NCI-H524 treated with DMSO at 0.1 percent for 48 hours (cell line): ENCODE results near the gene EHBP1.

Experiments
- DNase-seq: peaks from one replicate; lab custom pipeline; 2025; lab: John Stamatoyannopoulos, UW

EHBP1 gene

GRCh38 chr2:62705007-62705829 lies at the start of gene EHBP1:
Gene EHBP1 (plus strand): TSS chr2:62705713. CDS start chr2:62707192, 1,479 bp downstream.
- DNase-seq, result peak; percentile 95

GRCh38 chr2:62657783-62658182 lies 47.7 kb upstream of the EHBP1 start:
- no peak for DNase-seq

- no peak for DNase-seq
These were observed 46.6 kb upstream of the EHBP1 start for GRCh38 chr2:62658891-62659290.

- no peak for DNase-seq
These were observed 45.4 kb upstream of the EHBP1 start for GRCh38 chr2:62660087-62660486.

GRCh38 chr2:62660582-62661262 lies 44.8 kb upstream of the EHBP1 start:
- DNase-seq, result no peak

GRCh38 chr2:62661263-62661635 lies 44.3 kb upstream of the EHBP1 start:
- DNase-seq, result no peak

- no peak for DNase-seq
These were observed 43.4 kb upstream of the EHBP1 start for GRCh38 chr2:62662131-62662530.

GRCh38 chr2:62662554-62662953 lies 43.0 kb upstream of the EHBP1 start:
- no peak for DNase-seq

GRCh38 chr2:62663411-62663810 lies 42.1 kb upstream of the EHBP1 start:
- no peak for DNase-seq

- DNase-seq, result no peak
These were observed 41.4 kb upstream of the EHBP1 start for GRCh38 chr2:62663920-62664795.

GRCh38 chr2:62665446-62665845 lies 40.1 kb upstream of the EHBP1 start:
- no peak for DNase-seq

GRCh38 chr2:62669180-62669579 lies 36.3 kb upstream of the EHBP1 start:
- DNase-seq, result no peak

- DNase-seq, result no peak
These were observed 32.9 kb upstream of the EHBP1 start for GRCh38 chr2:62672601-62673000.

- no peak for DNase-seq
These were observed 30.5 kb upstream of the EHBP1 start for GRCh38 chr2:62675062-62675461.

GRCh38 chr2:62685256-62685655 lies 20.3 kb upstream of the EHBP1 start:
- no peak for DNase-seq

GRCh38 chr2:62686012-62686685 lies 19.4 kb upstream of the EHBP1 start:
- no peak for DNase-seq

- DNase-seq, result no peak
These were observed 17.9 kb upstream of the EHBP1 start for GRCh38 chr2:62687636-62688035.

- DNase-seq, result no peak
These were observed 16.7 kb upstream of the EHBP1 start for GRCh38 chr2:62688771-62689170.

- DNase-seq, result no peak
These were observed 14.3 kb upstream of the EHBP1 start for GRCh38 chr2:62691186-62691585.

- no peak for DNase-seq
These were observed 13.3 kb upstream of the EHBP1 start for GRCh38 chr2:62692225-62692624.

- DNase-seq, result no peak
These were observed 6.9 kb upstream of the EHBP1 start for GRCh38 chr2:62698653-62699052.

GRCh38 chr2:62704654-62705006 lies 883 bp upstream of the EHBP1 start:
- DNase-seq, result no peak
